ENCODE measurements around the gene PLXDC1. TPM values are rescaled to one million over a fixed set of nuclear protein-coding genes. Genes with fewer than 3 reads are reported as not detected.
"Not testable (repeated sequence)": the region's sequence is repeated elsewhere in the genome, so short reads cannot be mapped to it uniquely, and the experiment has no call there.

The PLXDC1 gene
- total RNA-seq, 4 donors from 2014 or later = 1.8 to 13.4 (median 6.4) TPM

GRCh38 chr17:39051001-39051585 is 100.3 kb downstream of the PLXDC1 start:
- H3K9me3 ChIP-seq = no peaks in the 10 kb centered on the region
- 77 to 94% methylated on average over 12 of the region's 12 CpGs for WGBS, 2 donors
- no peak for DNase-seq
- intact Hi-C loops (cut with DNase I) = loop anchor here (10.0 kb wide), 1 partner anchor 66 kb away; no protein-coding TSS in a partner anchor
- no peak overlapping the region for H3K4me3 ChIP-seq (replicated peaks in 1 of 3)
- H3K4me1 ChIP-seq = no peaks in the 10 kb centered on the region
- no peak overlapping the region for H3K27ac ChIP-seq
- H3K27me3 ChIP-seq = no peaks in the 10 kb centered on the region
- H3K36me3 ChIP-seq = no peaks in the 10 kb centered on the region
- TF ChIP-seq POLR2A (IDR thresholded peaks at IDR 0.05) = no peak
- TF ChIP-seq CTCF (IDR thresholded peaks at IDR 0.05) = no peak

- intact Hi-C loops (cut with DNase I) = no loop called here
- Histone ChIP-seq H3K9me3 (no peaks in the 10 kb centered on the region), H3K4me3 (replicated peaks in 1 of 3) (no peak overlapping the region), H3K27ac (no peak overlapping the region), H3K36me3 (no peaks in the 10 kb centered on the region), H3K4me1 (no peaks in the 10 kb centered on the region), H3K27me3 (no peaks in the 10 kb centered on the region)
- TF ChIP-seq POLR2A (IDR thresholded peaks at IDR 0.05) (no peak), CTCF (IDR thresholded peaks at IDR 0.05) (no peak)
- no peak for DNase-seq
- 75 to 82% methylated on average over 16 of the region's 16 CpGs for WGBS, 2 donors
Measured at GRCh38 chr17:39045948-39046679, 105.3 kb downstream of the PLXDC1 start.

- no peaks in the 10 kb centered on the region for H3K27me3 ChIP-seq
- H3K36me3 ChIP-seq = no peaks in the 10 kb centered on the region
- no peak for DNase-seq
- TF ChIP-seq CTCF (IDR thresholded peaks at IDR 0.05) (no peak), POLR2A (IDR thresholded peaks at IDR 0.05) (no peak)
- intact Hi-C loops (cut with DNase I) = no loop called here
- no peak overlapping the region for H3K27ac ChIP-seq
- WGBS, 2 donors = 52 to 62% methylated on average over 2 of the region's 2 CpGs
- no peak overlapping the region for H3K4me3 ChIP-seq (replicated peaks in 1 of 3)
- no peaks in the 10 kb centered on the region for H3K4me1 ChIP-seq
- no peaks in the 10 kb centered on the region for H3K9me3 ChIP-seq
Measured at GRCh38 chr17:39036009-39036408, 115.4 kb downstream of the PLXDC1 start.

GRCh38 chr17:39035578-39035977 is 115.9 kb downstream of the PLXDC1 start:
- WGBS, 2 donors = 77 to 90% methylated on average over 16 of the region's 16 CpGs
- H3K4me1 ChIP-seq; H3K27ac ChIP-seq; DNase-seq; intact Hi-C loops (cut with DNase I); H3K9me3 ChIP-seq; H3K36me3 ChIP-seq; H3K27me3 ChIP-seq; H3K4me3 ChIP-seq (replicated peaks in 1 of 3): not testable (repeated sequence)

GRCh38 chr17:39028690-39029089 is 122.7 kb downstream of the PLXDC1 start:
- Histone ChIP-seq H3K36me3 (no peaks in the 10 kb centered on the region), H3K27me3 (no peaks in the 10 kb centered on the region), H3K4me3 (replicated peaks in 1 of 3) (no peak overlapping the region), H3K27ac (no peak overlapping the region), H3K4me1 (peaks cover 5 to 11% of the 10 kb centered on the region in 2 donors), H3K9me3 (no peaks in the 10 kb centered on the region)
- TF ChIP-seq CTCF (IDR thresholded peaks at IDR 0.05) = no peak
- intact Hi-C loops (cut with DNase I) = no loop called here
- 93 to 100% methylated on average over 5 of the region's 6 CpGs for WGBS, 2 donors
- DNase-seq = no peak
